Mucosa of descending colon (tissue), 3 donors: ENCODE data around the gene IL17C. TPM values are rescaled to one million over a fixed set of nuclear protein-coding genes. Genes with fewer than 3 reads are reported as not detected.

Source experiments
- ATAC-seq: fragments of 200-7000 bp; cut with Tn5 transposase; one replicate; pipeline ENCODE4 v1.9.1; 2020; ENCODE audit warnings: mild to moderate bottlenecking, moderate library complexity
- DNase-seq, 3 donors: peaks; one replicate each; pipeline ENCODE4 v3.0.0-alpha.2; 2020
- H3K36me3 ChIP-seq: fragments of 200-600 bp; one replicate; pipeline ENCODE4 v1.8.0; 2021; ENCODE audit warnings: low read depth, mild to moderate bottlenecking
- H3K4me1 ChIP-seq: fragments of 200-600 bp; one replicate; pipeline ENCODE4 v1.8.0; 2021; ENCODE audit warnings: low read depth, mild to moderate bottlenecking
- H3K4me3 ChIP-seq: fragments of 200-600 bp; one replicate; pipeline ENCODE4 v1.8.0; 2021; ENCODE audit warnings: mild to moderate bottlenecking
- H3K9me3 ChIP-seq: fragments of 200-600 bp; one replicate; pipeline ENCODE4 v1.8.0; 2021; ENCODE audit warnings: mild to moderate bottlenecking
- CTCF ChIP-seq: fragments of 200-600 bp; IDR thresholded peaks from one replicate; pipeline ENCODE4 v1.8.0; 2022; ENCODE audit warnings: antibody characterized with exemption, mild to moderate bottlenecking
- intact Hi-C, 2 donors: fragments of 100-400 bp; cut with DNase I in 1 of 2; cut with micrococcal nuclease in 1 of 2; formaldehyde crosslinking; loops; one replicate each; pipeline versions ENCODE4 v1.11.0 to v1.11.1; 2022; cut with DNase I, micrococcal nuclease
- long read RNA-seq, 2 donors: library from polyadenylated mRNA; unstranded; transcript quantifications; one replicate each; pipeline ENCODE4 v2.0.0, GENCODE V29; 2019 to 2021
- total RNA-seq, 3 donors: library from RNA; stranded (reverse); fragmentation: NEBNext Ultra II Directional in 2 of 3; extraction: Animal tissue kit (Norgen Biotek cat#: 25700) in 2 of 3; gene quantifications; one replicate each; pipeline versions ENCODE4 v1.2.1 to v1.2.4, GENCODE V29; 2021 to 2023
- donor health status: DM: no; HTN: no; CAD: no; lungs with moderate emphysema.
- donor health status: DM: no; HTN: no; CAD: no.
- donor health status: DM: no; HTN: yes; CAD: no.

Gene IL17C
- total RNA-seq: not detected
- long read RNA-seq, donor 1: 0 reads
- long read RNA-seq, donor 2: 0 reads

- no peak for TF ChIP-seq CTCF
- no peak within 1 kb of the TSS for H3K4me3 ChIP-seq
- ATAC-seq: peak; percentile 64
- DNase-seq: peak; percentile 82 to 90 (median 83)
- H3K9me3 ChIP-seq: no peaks in the 10 kb centered on the region
- H3K36me3 ChIP-seq: no peaks in the 10 kb centered on the region
- peaks cover 23% of the 10 kb centered on the region for H3K4me1 ChIP-seq
- intact Hi-C loops: no loop called here
Observed at GRCh38 chr16:88638323-88639230, at the start of gene IL17C. IL17C (plus strand) TSS chr16:88638572; CDS start chr16:88638642, 70 bp downstream.

- H3K36me3 ChIP-seq: no peaks in the 10 kb centered on the region
- no peak for TF ChIP-seq CTCF
- DNase-seq (no peak), ATAC-seq (no peak)
- intact Hi-C loops: no loop called here
- H3K4me3 ChIP-seq: no peak overlapping the region
- H3K4me1 ChIP-seq: no peaks in the 10 kb centered on the region
- no peaks in the 10 kb centered on the region for H3K9me3 ChIP-seq
Observed at GRCh38 chr16:88588754-88589153, 49.6 kb upstream of the IL17C start.

- H3K36me3 ChIP-seq: no peaks in the 10 kb centered on the region
- H3K4me3 ChIP-seq: no peak overlapping the region
- intact Hi-C loops: no loop called here
- no peak for DNase-seq
- no peak for ATAC-seq
- H3K4me1 ChIP-seq: no peaks in the 10 kb centered on the region
- TF ChIP-seq CTCF: no peak
- no peaks in the 10 kb centered on the region for H3K9me3 ChIP-seq
Observed at GRCh38 chr16:88589441-88589840, 48.9 kb upstream of the IL17C start.

- H3K36me3 ChIP-seq: no peaks in the 10 kb centered on the region
- H3K9me3 ChIP-seq: no peaks in the 10 kb centered on the region
- no peak for TF ChIP-seq CTCF
- H3K4me3 ChIP-seq: no peak overlapping the region
- ATAC-seq: no peak
- intact Hi-C loops: no loop called here
- H3K4me1 ChIP-seq: no peaks in the 10 kb centered on the region
- DNase-seq: peak in 1 of 3 donors; percentile 26
Observed at GRCh38 chr16:88591577-88592021, 46.8 kb upstream of the IL17C start.

- H3K9me3 ChIP-seq: no peaks in the 10 kb centered on the region
- DNase-seq (no peak), ATAC-seq (no peak)
- no peak overlapping the region for H3K4me3 ChIP-seq
- no peaks in the 10 kb centered on the region for H3K36me3 ChIP-seq
- no peaks in the 10 kb centered on the region for H3K4me1 ChIP-seq
- TF ChIP-seq CTCF: no peak
- intact Hi-C loops: no loop called here
Observed at GRCh38 chr16:88593061-88593460, 45.3 kb upstream of the IL17C start.
